Astrocyte (in vitro differentiated cells and primary cell): ENCODE results near the gene POLA1. TPM values are rescaled to one million over a fixed set of nuclear protein-coding genes. Genes with fewer than 3 reads are reported as not detected.

ENCODE experiments used
- DNase-seq: peaks from one replicate; pipeline ENCODE4 v3.0.0-alpha.2; 2010; ENCODE audit warnings: low read depth
- FAIRE-seq: peaks from 2 replicates; lab custom pipeline; 2011; peaks lifted over from hg19 to GRCh38; lab: Jason Lieb, UNC
- H2AFZ ChIP-seq: 2 replicates; pipeline ENCODE4 v1.6.0; 2012; ENCODE audit warnings: low read depth, low read length, inconsistent platforms
- H3K27ac ChIP-seq: 2 replicates; pipeline ENCODE4 v1.5.1; 2011; ENCODE audit warnings: low read depth, low read length, inconsistent platforms
- H3K27me3 ChIP-seq: 2 replicates; pipeline ENCODE4 v1.6.0; 2011; ENCODE audit warnings: low read length, inconsistent platforms; ENCODE audit not compliant: insufficient read depth
- H3K36me3 ChIP-seq: 2 replicates; pipeline ENCODE4 v1.5.1; 2011; ENCODE audit warnings: low read length, inconsistent platforms; ENCODE audit not compliant: insufficient read depth
- H3K4me1 ChIP-seq: 2 replicates; pipeline ENCODE4 v1.5.1; 2011; ENCODE audit warnings: low read length, inconsistent platforms; ENCODE audit not compliant: insufficient read depth
- H3K4me2 ChIP-seq: 2 replicates; pipeline ENCODE4 v1.6.0; 2012; ENCODE audit warnings: low read length, inconsistent platforms
- H3K4me3 ChIP-seq: 2 replicates; pipeline ENCODE4 v1.5.1; 2011; ENCODE audit warnings: low read depth, mild to moderate bottlenecking, low read length, inconsistent platforms; ENCODE audit not compliant: insufficient read depth
- H3K79me2 ChIP-seq: 2 replicates; pipeline ENCODE4 v1.6.0; 2012; ENCODE audit warnings: mild to moderate bottlenecking, low read length, inconsistent platforms; ENCODE audit not compliant: insufficient read depth
- H3K9ac ChIP-seq: 2 replicates; pipeline ENCODE4 v1.6.0; 2012; ENCODE audit warnings: mild to moderate bottlenecking, low read length, inconsistent platforms
- H3K9me3 ChIP-seq: 2 replicates; pipeline ENCODE4 v1.5.1; 2012; ENCODE audit warnings: low read depth, mild to moderate bottlenecking, low read length, inconsistent platforms; ENCODE audit not compliant: insufficient read depth
- H4K20me1 ChIP-seq: 2 replicates; pipeline ENCODE4 v1.6.0; 2012; ENCODE audit warnings: low read length, inconsistent platforms; ENCODE audit not compliant: insufficient read depth
- H3K27ac Mint-ChIP-seq: one replicate; pipeline ENCODE4 v1.8.0; 2021; ENCODE audit warnings: mild to moderate bottlenecking, mixed read lengths; ENCODE audit not compliant: unreplicated experiment
- H3K27me3 Mint-ChIP-seq: one replicate; pipeline ENCODE4 v1.8.0; 2021; ENCODE audit warnings: low read depth, mixed read lengths; ENCODE audit not compliant: unreplicated experiment
- H3K36me3 Mint-ChIP-seq: one replicate; pipeline ENCODE4 v1.8.0; 2021; ENCODE audit warnings: low read depth, mixed read lengths; ENCODE audit not compliant: unreplicated experiment
- H3K4me1 Mint-ChIP-seq: one replicate; pipeline ENCODE4 v1.8.0; 2021; ENCODE audit warnings: low read depth, mixed read lengths; ENCODE audit not compliant: unreplicated experiment
- H3K4me3 Mint-ChIP-seq: one replicate; pipeline ENCODE4 v1.8.0; 2021; ENCODE audit warnings: mild to moderate bottlenecking, moderate library complexity, mixed read lengths; ENCODE audit not compliant: unreplicated experiment
- H3K9me3 Mint-ChIP-seq: one replicate; pipeline ENCODE4 v1.8.0; 2021; ENCODE audit warnings: mild to moderate bottlenecking, mixed read lengths; ENCODE audit not compliant: unreplicated experiment
- CTCF ChIP-seq: IDR thresholded peaks from 2 replicates; pipeline ENCODE4 v1.5.1; 2011; ENCODE audit warnings: low read depth, mild to moderate bottlenecking, inconsistent platforms, low read length, moderate library complexity; ENCODE audit not compliant: insufficient read depth
- EZH2 ChIP-seq: IDR thresholded peaks from 2 replicates; pipeline ENCODE4 v1.6.1; 2012; ENCODE audit warnings: mild to moderate bottlenecking, low read length, inconsistent platforms; ENCODE audit not compliant: insufficient read depth
- total RNA-seq: library from RNA; stranded (reverse); gene quantifications from 2 replicates; pipeline ENCODE4 v1.2.1, GENCODE V29; 2021

Gene POLA1
- total RNA-seq, 1 donor from 2014 or later: 4.9 TPM

DNA sequence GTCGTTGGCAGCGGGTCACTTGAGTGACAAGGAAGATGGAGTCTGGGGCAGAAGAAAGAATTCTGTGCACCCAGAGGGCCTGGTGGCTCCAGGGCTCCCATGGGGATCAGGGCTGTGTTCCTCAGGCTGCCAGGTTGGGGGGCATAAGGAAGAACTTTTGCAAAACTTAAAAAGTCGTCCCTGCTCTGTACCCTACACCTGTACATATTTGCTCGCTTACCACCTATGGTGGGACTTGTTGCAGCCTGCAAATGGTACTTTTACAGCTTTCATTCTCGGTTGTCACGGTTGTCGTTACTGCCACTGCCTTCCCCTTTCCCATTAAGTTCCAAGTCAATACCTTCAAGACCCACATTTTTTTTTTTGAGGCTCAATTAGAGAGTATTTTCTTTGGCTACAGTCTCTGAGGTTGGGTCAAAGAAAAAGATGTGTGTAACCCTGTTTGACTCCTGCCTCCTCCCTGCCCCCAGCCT is 312.9 kb downstream of the POLA1 start:
- Mint-ChIP-seq H3K4me3 (peak overlapping the region; percentile 47), H3K27ac (no peak overlapping the region), H3K36me3 (no peaks in the 10 kb centered on the region), H3K27me3 (peaks cover 49% of the 10 kb centered on the region), H3K9me3 (peaks cover 2% of the 10 kb centered on the region), H3K4me1 (no peaks in the 10 kb centered on the region)
- no peak for TF ChIP-seq CTCF
- no peak for TF ChIP-seq EZH2
- DNase-seq (no peak), FAIRE-seq (no peak)
- peaks cover 7% of the 10 kb centered on the region for H3K79me2 ChIP-seq
- no peaks in the 10 kb centered on the region for H3K36me3 ChIP-seq
- H4K20me1 ChIP-seq: peaks cover 11% of the 10 kb centered on the region
- H3K4me1 ChIP-seq: no peaks in the 10 kb centered on the region
- no peak overlapping the region for H3K27ac ChIP-seq
- no peak overlapping the region for H3K4me3 ChIP-seq
- H3K4me2 ChIP-seq: peak overlapping the region; percentile 30
- H3K9me3 ChIP-seq: no peaks in the 10 kb centered on the region
- H2AFZ ChIP-seq: no peak overlapping the region
- H3K9ac ChIP-seq: no peak overlapping the region
- H3K27me3 ChIP-seq: peaks cover 56% of the 10 kb centered on the region

DNA sequence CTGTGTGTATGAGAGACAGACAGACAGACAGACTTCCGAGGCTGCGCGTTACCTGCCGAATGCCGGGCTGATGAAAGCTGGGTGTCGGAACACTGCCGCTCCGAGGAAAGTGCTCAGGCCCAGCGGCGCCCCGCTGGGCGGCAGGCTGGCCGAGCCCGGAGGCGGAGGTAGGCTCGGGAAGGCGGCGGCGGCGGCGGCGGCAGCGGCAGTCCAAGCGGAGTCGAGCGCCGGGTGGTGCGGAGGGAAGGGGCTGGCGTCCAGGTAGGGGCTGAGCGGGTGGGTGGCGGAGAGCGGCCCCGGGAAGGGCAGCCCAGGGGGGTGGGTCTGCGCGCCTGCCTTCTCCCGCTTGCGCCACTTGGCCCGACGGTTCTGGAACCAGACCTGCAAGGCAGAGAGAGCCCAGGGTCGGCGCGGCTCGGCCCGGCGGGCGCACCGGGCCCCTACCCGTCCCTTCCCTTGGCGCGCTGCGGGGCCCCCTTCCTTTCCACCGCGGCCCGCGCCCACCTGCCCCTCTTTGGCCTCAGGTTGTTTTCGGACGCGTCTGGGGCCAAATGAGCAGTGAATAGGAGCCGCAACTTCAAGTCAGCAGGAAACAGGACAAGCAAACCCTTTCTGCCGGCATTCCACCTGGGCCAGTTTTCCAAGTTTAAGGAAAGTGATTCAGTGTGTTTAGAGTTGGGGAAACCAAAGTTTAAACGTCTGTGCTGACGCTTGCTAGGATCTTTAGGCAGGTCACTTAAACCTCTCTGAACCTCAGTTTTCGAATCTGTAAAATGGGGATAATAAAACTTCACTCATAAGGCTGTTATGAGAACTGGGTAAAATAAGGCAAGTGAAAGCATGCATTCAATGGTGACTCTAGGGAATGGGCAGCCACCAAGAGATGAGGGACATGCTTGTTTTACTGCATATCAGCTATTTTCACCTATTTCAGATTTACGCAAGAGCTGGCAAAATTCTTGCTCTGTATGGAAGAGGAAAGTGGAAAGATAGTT is 313.6 kb downstream of the POLA1 start:
- DNase-seq: no peak
- Histone ChIP-seq H3K9ac (no peak overlapping the region), H3K27me3 (peaks cover 63% of the 10 kb centered on the region), H3K4me3 (no peak overlapping the region), H3K36me3 (no peaks in the 10 kb centered on the region), H3K4me2 (peak overlapping the region; percentile 30), H4K20me1 (peaks cover 11% of the 10 kb centered on the region), H3K4me1 (no peaks in the 10 kb centered on the region), H3K27ac (no peak overlapping the region), H3K9me3 (no peaks in the 10 kb centered on the region), H3K79me2 (peaks cover 7% of the 10 kb centered on the region), H2AFZ (no peak overlapping the region)
- TF ChIP-seq CTCF (no peak), EZH2 (peak; percentile 51)
- Mint-ChIP-seq H3K9me3 (peaks cover 2% of the 10 kb centered on the region), H3K27me3 (peaks cover 49% of the 10 kb centered on the region), H3K4me1 (no peaks in the 10 kb centered on the region), H3K27ac (no peak overlapping the region), H3K4me3 (no peak overlapping the region), H3K36me3 (no peaks in the 10 kb centered on the region)
- no peak for FAIRE-seq
